MCF 10A (cell line): ENCODE data around the gene NDUFV1. TPM values are rescaled to one million over a fixed set of nuclear protein-coding genes. Genes with fewer than 3 reads are reported as not detected.

Source experiments
- BruUV-seq: library from RNA; stranded (reverse); fragments of 400-500 nt; replicated peaks from 2 replicates; lab custom pipeline; 2021; lab: Mats Ljungman, UMichigan
- CTCF ChIA-PET: fragments of 300-600 bp; sonication (Branson Sonifier 250); formaldehyde crosslinking; extraction: SDS; loops from one replicate; lab custom pipeline; 2021; ENCODE audit warnings: antibody characterized with exemption, inconsistent platforms; lab: Yijun Ruan, JAX
- POLR2A ChIA-PET: fragments of 300-600, 350-650 bp; sonication (Branson Sonifier 250); formaldehyde crosslinking; extraction: SDS; loops from one replicate; lab custom pipeline; 2020; ENCODE audit warnings: antibody characterized with exemption, inconsistent platforms; lab: Yijun Ruan, JAX
- DNase-seq: peaks from one replicate; pipeline ENCODE4 v3.0.0-alpha.2; 2018; ENCODE audit not compliant: unreplicated experiment
- H3K27ac Mint-ChIP-seq: one replicate; pipeline ENCODE4 v1.8.0; 2022; ENCODE audit warnings: mild to moderate bottlenecking, low read depth, mixed read lengths; ENCODE audit not compliant: unreplicated experiment
- H3K27me3 Mint-ChIP-seq: one replicate; pipeline ENCODE4 v1.8.0; 2022; ENCODE audit warnings: mixed read lengths; ENCODE audit not compliant: insufficient read depth, unreplicated experiment
- H3K36me3 Mint-ChIP-seq: one replicate; pipeline ENCODE4 v1.8.0; 2022; ENCODE audit warnings: mild to moderate bottlenecking, moderate library complexity, mixed read lengths; ENCODE audit not compliant: insufficient read depth, unreplicated experiment
- H3K4me1 Mint-ChIP-seq: one replicate; pipeline ENCODE4 v1.8.0; 2022; ENCODE audit warnings: mixed read lengths; ENCODE audit not compliant: insufficient read depth, unreplicated experiment
- H3K4me3 Mint-ChIP-seq: one replicate; pipeline ENCODE4 v1.8.0; 2022; ENCODE audit warnings: mild to moderate bottlenecking, moderate library complexity, mixed read lengths; ENCODE audit not compliant: unreplicated experiment
- H3K9me3 Mint-ChIP-seq: one replicate; pipeline ENCODE4 v1.8.0; 2022; ENCODE audit warnings: mixed read lengths; ENCODE audit not compliant: unreplicated experiment
- intact Hi-C: fragments of 100-400 bp; cut with micrococcal nuclease; formaldehyde crosslinking; loops from 2 replicates; pipeline ENCODE4 v1.14.1; 2022
- total RNA-seq: library from RNA; stranded (reverse); gene quantifications from 2 replicates; pipeline ENCODE4 v1.2.3, GENCODE V29; 2022
- TF ChIP-seq, protein P1 (sequence below): fragments of 200-600 bp; IDR thresholded peaks from one replicate; pipeline ENCODE4 v1.8.0; 2022; ENCODE audit warnings: antibody characterized with exemption, mild to moderate bottlenecking; ENCODE audit not compliant: unreplicated experiment

NDUFV1 gene
- total RNA-seq, 1 experiment from 2014 or later = 223 TPM

DNA sequence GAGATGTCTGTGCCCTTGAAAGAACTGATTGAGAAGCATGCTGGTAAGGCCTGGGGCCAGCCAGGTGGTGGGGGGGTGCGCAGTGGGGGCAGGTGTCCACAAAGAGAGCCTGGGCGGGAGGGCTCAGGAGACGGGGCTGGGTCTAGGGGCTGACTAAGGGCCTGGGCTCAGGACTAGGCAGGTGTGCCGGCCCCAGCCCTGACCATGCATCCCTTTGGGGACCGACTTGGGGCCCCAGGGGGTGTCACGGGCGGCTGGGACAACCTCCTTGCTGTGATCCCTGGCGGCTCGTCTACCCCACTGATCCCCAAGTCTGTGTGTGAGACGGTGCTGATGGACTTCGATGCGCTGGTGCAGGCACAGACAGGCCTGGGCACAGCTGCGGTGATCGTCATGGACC lies 4.4 kb downstream of the NDUFV1 start:
- no peak for DNase-seq
- Mint-ChIP-seq H3K4me3 (no peak overlapping the region), H3K27ac (no peak overlapping the region), H3K9me3 (no peaks in the 10 kb centered on the region), H3K36me3 (peaks cover 31% of the 10 kb centered on the region), H3K4me1 (peaks cover 4% of the 10 kb centered on the region), H3K27me3 (no peaks in the 10 kb centered on the region)
- ChIA-PET CTCF (no interaction called here), POLR2A (no interaction called here)
- no TSS peak for BruUV-seq
- intact Hi-C loops = no loop called here
- TF ChIP-seq, protein P1, sequence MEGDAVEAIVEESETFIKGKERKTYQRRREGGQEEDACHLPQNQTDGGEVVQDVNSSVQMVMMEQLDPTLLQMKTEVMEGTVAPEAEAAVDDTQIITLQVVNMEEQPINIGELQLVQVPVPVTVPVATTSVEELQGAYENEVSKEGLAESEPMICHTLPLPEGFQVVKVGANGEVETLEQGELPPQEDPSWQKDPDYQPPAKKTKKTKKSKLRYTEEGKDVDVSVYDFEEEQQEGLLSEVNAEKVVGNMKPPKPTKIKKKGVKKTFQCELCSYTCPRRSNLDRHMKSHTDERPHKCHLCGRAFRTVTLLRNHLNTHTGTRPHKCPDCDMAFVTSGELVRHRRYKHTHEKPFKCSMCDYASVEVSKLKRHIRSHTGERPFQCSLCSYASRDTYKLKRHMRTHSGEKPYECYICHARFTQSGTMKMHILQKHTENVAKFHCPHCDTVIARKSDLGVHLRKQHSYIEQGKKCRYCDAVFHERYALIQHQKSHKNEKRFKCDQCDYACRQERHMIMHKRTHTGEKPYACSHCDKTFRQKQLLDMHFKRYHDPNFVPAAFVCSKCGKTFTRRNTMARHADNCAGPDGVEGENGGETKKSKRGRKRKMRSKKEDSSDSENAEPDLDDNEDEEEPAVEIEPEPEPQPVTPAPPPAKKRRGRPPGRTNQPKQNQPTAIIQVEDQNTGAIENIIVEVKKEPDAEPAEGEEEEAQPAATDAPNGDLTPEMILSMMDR = no peak

DNA sequence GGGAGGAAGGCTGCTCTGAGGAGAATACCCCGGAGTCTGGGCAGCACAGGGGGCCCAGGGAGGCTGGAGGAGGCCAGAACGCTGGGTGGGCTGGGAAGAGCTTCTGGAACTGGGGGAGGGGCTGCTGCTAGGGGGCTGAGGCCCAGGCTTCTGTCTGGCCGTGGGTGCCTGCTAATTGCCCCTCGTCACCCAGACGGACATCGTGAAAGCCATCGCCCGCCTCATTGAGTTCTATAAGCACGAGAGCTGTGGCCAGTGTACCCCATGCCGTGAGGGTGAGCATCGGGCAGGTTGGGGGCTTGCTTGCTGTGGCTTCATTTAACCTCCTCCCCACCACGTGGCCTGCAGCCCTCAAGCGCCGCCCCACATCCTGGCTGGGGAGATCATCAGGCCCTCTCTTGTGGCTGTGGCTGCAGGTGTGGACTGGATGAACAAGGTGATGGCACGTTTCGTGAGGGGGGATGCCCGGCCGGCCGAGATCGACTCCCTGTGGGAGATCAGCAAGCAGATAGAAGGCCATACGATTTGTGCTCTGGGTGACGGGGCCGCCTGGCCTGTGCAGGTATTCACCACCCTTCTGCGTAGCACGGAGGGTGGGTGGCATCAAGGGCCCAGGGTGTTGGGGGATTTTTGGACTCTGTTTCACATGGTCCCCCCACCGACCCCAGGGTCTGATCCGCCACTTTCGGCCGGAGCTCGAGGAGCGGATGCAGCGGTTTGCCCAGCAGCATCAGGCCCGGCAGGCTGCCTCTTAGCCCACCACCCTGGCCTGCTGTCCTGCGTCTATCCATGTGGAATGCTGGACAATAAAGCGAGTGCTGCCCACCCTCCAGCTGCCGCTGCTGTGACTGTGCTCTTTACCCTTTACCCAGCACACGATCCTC lies 5.2 kb downstream of the NDUFV1 start:
- peaks cover 6% of the 10 kb centered on the region for H3K27me3 Mint-ChIP-seq
- BruUV-seq = no TSS peak
- CTCF ChIA-PET = interaction anchor here (1.0 to 3.0 kb wide), 2 partner anchors 15 to 40 kb away, joined by 3 to 12 read pairs; no protein-coding TSS in a partner anchor

DNA sequence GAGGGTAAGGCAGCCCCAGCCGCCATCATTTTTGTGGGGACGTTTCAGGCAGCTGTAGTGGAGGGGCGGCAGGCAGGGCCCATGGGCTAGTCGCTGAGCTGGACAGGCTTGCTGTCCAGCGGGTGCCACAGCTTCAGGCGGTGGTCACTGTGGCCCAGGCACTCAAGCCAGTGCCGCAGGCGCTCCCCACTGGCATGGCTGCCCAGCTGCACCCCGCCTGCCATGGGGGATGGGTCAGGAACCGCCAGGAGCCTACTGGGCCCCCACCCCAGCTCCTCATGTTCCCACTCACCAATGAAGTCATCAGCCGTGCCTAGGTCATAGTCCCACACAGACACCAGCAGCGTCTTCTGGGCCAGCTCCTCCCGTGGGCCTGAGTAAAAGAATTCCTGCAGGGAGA lies 6.0 kb downstream of the NDUFV1 start:
- H3K4me3 Mint-ChIP-seq = no peak overlapping the region
- no peak for DNase-seq
- H3K9me3 Mint-ChIP-seq = no peaks in the 10 kb centered on the region
- TF ChIP-seq, protein P1 = no peak
- H3K27ac Mint-ChIP-seq = no peak overlapping the region
- POLR2A ChIA-PET = interaction anchor here (0.6 to 2.4 kb wide), 3 partner anchors 29 to 43 kb away, joined by 3 to 16 read pairs (median 5); partner anchors contain the start of gene GSTP1
- intact Hi-C loops = no loop called here
- CTCF ChIA-PET = interaction anchor here (1.0 to 3.0 kb wide), 2 partner anchors 14 to 40 kb away, joined by 3 to 12 read pairs; no protein-coding TSS in a partner anchor
- H3K36me3 Mint-ChIP-seq = peaks cover 31% of the 10 kb centered on the region
- BruUV-seq = no TSS peak
- H3K27me3 Mint-ChIP-seq = peaks cover 13% of the 10 kb centered on the region
- H3K4me1 Mint-ChIP-seq = peaks cover 4% of the 10 kb centered on the region

More for the DNA sequence above, 5.2 kb downstream of the NDUFV1 start:
- no peak overlapping the region for H3K4me3 Mint-ChIP-seq
- POLR2A ChIA-PET = interaction anchor here (0.6 to 2.4 kb wide), 2 partner anchors 28 to 44 kb away, joined by 5 to 16 read pairs; partner anchors contain the start of gene GSTP1
- H3K4me1 Mint-ChIP-seq = peaks cover 4% of the 10 kb centered on the region
- DNase-seq = no peak
- no peaks in the 10 kb centered on the region for H3K9me3 Mint-ChIP-seq
- intact Hi-C loops = no loop called here
- no peak overlapping the region for H3K27ac Mint-ChIP-seq
- H3K36me3 Mint-ChIP-seq = peaks cover 31% of the 10 kb centered on the region
- TF ChIP-seq, protein P1 = no peak

DNA sequence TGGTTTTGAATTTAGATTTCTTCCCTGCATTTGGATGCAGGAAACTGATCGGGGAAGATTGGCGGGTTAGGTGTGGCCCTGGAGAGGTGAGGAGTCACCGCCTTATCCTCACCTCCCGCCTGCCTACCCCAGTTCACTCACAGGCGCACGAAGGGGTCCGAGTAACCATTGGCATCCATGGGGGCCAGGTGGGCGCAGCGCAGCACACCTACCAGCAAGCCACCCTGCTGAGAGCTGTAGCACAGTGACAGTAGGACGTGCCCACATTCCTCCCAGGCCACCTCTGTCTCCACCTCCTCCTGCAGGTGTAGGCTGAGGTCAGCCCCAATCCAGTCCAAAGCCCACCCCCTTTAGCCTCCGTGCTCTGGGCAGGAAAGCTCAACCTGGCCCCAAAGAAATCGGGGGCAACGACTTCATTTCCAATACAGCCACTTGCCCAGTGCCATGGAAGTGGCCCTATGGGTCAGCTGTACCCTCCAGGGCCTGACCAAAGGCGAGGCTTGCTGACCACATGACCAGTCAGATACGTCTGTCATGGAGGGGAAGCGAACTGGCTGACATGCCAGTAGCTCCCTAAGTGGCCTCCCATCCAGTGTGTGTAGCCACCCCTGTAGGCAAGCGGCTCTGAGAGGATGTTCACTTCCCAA lies 6.7 kb downstream of the NDUFV1 start:
- H3K4me1 Mint-ChIP-seq = peaks cover 4% of the 10 kb centered on the region
- TF ChIP-seq, protein P1 = no peak
- DNase-seq = no peak
- BruUV-seq = no TSS peak
- peaks cover 28% of the 10 kb centered on the region for H3K36me3 Mint-ChIP-seq
- ChIA-PET POLR2A (interaction anchor here (0.7 to 2.4 kb wide), 5 partner anchors 20 to 42 kb away, joined by 3 to 16 read pairs (median 5); partner anchors contain the start of gene GSTP1), CTCF (interaction anchor here (0.5 to 3.0 kb wide), 6 partner anchors 14 to 145 kb away, joined by 3 to 12 read pairs (median 4); partner anchors contain the start of genes NUDT8 and TMEM134)
- peak overlapping the region; percentile 53 for H3K4me3 Mint-ChIP-seq
- peaks cover 19% of the 10 kb centered on the region for H3K27me3 Mint-ChIP-seq
- intact Hi-C loops = no loop called here
- H3K9me3 Mint-ChIP-seq = no peaks in the 10 kb centered on the region
- H3K27ac Mint-ChIP-seq = peak overlapping the region; percentile 79
